PC-3 (cell line): ENCODE measurements around the gene SLC39A1. TPM values are rescaled to one million over a fixed set of nuclear protein-coding genes. Genes with fewer than 3 reads are reported as not detected.

Source experiments
- ATAC-seq: fragments of 200-7000 bp; cut with Tn5 transposase; 2 replicates; pipeline ENCODE4 v1.9.1; 2020; ENCODE audit warnings: mild to moderate bottlenecking, moderate library complexity
- BruUV-seq: library from RNA; stranded (reverse); fragments of 400-500 nt; replicated peaks from 2 replicates; lab custom pipeline; 2021; lab: Mats Ljungman, UMichigan
- CTCF ChIA-PET: fragments of 300-600 bp; sonication (Branson Sonifier 250); formaldehyde crosslinking; loops from one replicate; lab custom pipeline; 2022; ENCODE audit warnings: antibody characterized with exemption; lab: Charles Lee
- POLR2A ChIA-PET: fragments of 300-600 bp; sonication (Branson Sonifier 250); formaldehyde crosslinking; loops from one replicate; lab custom pipeline; 2022; ENCODE audit warnings: antibody characterized with exemption; ENCODE audit not compliant: unreplicated experiment; lab: Charles Lee
- DNase-seq: peaks from one replicate; pipeline ENCODE4 v3.0.0-alpha.2; 2015
- H2AFZ ChIP-seq: fragments of 300-600 bp; sonication (generic); 2 replicates; pipeline ENCODE4 v1.6.0; 2016; ENCODE audit warnings: antibody characterized with exemption, low read length
- H3F3A ChIP-seq: fragments of 300-600 bp; sonication (generic); one replicate; pipeline ENCODE4 v1.6.0; 2017; ENCODE audit warnings: antibody characterized with exemption, low read length, control low read depth, mild to moderate bottlenecking; ENCODE audit not compliant: unreplicated experiment
- H3K27ac ChIP-seq: fragments of 300-600 bp; sonication (generic); 2 replicates; pipeline ENCODE4 v1.5.1; 2016; ENCODE audit warnings: mild to moderate bottlenecking, low read length
- H3K27me3 ChIP-seq: fragments of 300-600 bp; sonication (generic); 2 replicates; pipeline ENCODE4 v1.6.1; 2016; ENCODE audit warnings: low read length, mixed read lengths
- H3K36me3 ChIP-seq: fragments of 300-600 bp; sonication (generic); 2 replicates; pipeline ENCODE4 v1.6.1; 2016; ENCODE audit warnings: low read depth, mixed run types, low read length, mixed read lengths
- H3K4me1 ChIP-seq: fragments of 300-600 bp; sonication (generic); 2 replicates; pipeline ENCODE4 v1.5.1; 2016; ENCODE audit warnings: low read length; ENCODE audit not compliant: insufficient read depth
- H3K4me2 ChIP-seq: fragments of 300-600 bp; sonication (generic); 2 replicates; pipeline ENCODE4 v1.6.0; 2016; ENCODE audit warnings: low read length
- H3K4me3 ChIP-seq: fragments of 300-600 bp; sonication (generic); 2 replicates; pipeline ENCODE4 v1.5.1; 2016; ENCODE audit warnings: mild to moderate bottlenecking, low read length, mixed read lengths
- H3K79me2 ChIP-seq: fragments of 300-600 bp; sonication (generic); 2 replicates; pipeline ENCODE4 v1.6.1; 2017; ENCODE audit warnings: low read length, mixed read lengths
- H3K9ac ChIP-seq: fragments of 300-600 bp; sonication (generic); 2 replicates; pipeline ENCODE4 v1.6.0; 2016; ENCODE audit warnings: mild to moderate bottlenecking, low read length
- H3K9me2 ChIP-seq: fragments of 300-600 bp; sonication (generic); replicated peaks from 2 replicates; pipeline ENCODE4 v1.6.1; 2016; ENCODE audit warnings: mixed run types, low read length, mixed read lengths
- H3K9me3 ChIP-seq: fragments of 300-600 bp; sonication (generic); 2 replicates; pipeline ENCODE4 v1.6.1; 2016; ENCODE audit warnings: low read length, mixed read lengths
- H4K20me1 ChIP-seq: fragments of 300-600 bp; sonication (generic); 2 replicates; pipeline ENCODE4 v1.6.1; 2016; ENCODE audit warnings: low read length, mixed read lengths
- CTCF ChIP-seq: fragments of 300-600 bp; sonication (generic); conservative IDR thresholded peaks from 2 replicates; pipeline ENCODE4 v1.5.1; 2017; ENCODE audit warnings: antibody characterized with exemption, low read depth, mild to moderate bottlenecking, low read length
- EZH2 ChIP-seq: fragments of 300-600 bp; sonication (generic); IDR thresholded peaks from one replicate; pipeline ENCODE4 v1.6.1; 2017; ENCODE audit warnings: antibody characterized with exemption, mild to moderate bottlenecking, low read length; ENCODE audit not compliant: unreplicated experiment
- EZH2phosphoT487 ChIP-seq: fragments of 300-600 bp; sonication (generic); IDR thresholded peaks from 2 replicates; pipeline ENCODE4 v1.6.1; 2018; ENCODE audit warnings: mild to moderate bottlenecking, antibody characterized with exemption, low read length, borderline replicate concordance
- intact Hi-C: fragments of 100-400 bp; cut with micrococcal nuclease; formaldehyde crosslinking; loops from 2 replicates; pipeline ENCODE4 v1.9.0; 2023
- total RNA-seq: library from RNA; depleted of rRNA; stranded (reverse); fragments of >200 nt; gene quantifications from 2 replicates; pipeline ENCODE4 v1.2.3, GENCODE V29; 2014

Gene SLC39A1
- total RNA-seq, 1 experiment from 2014 or later = 201 TPM

GRCh38 chr1:153942766-153943549 is 20.4 kb downstream of the SLC39A1 start:
- Histone ChIP-seq H3K9ac (no peak overlapping the region), H3K4me2 (no peak overlapping the region), H3K4me1 (peaks cover 13% of the 10 kb centered on the region), H3F3A (no peaks in the 10 kb centered on the region), H3K36me3 (peaks cover 3% of the 10 kb centered on the region; the same call in 1 of the 2 replicates), H3K9me2 (no peaks in the 10 kb centered on the region), H3K27ac (no peak overlapping the region), H3K4me3 (no peak overlapping the region), H3K27me3 (no peaks in the 10 kb centered on the region), H3K9me3 (no peaks in the 10 kb centered on the region), H4K20me1 (no peaks in the 10 kb centered on the region), H2AFZ (no peak overlapping the region), H3K79me2 (peaks cover 23% of the 10 kb centered on the region)
- POLR2A ChIA-PET = no interaction called here
- TF ChIP-seq CTCF (no peak), EZH2 (no peak), EZH2phosphoT487 (no peak)
- no peak for ATAC-seq
- no peak for DNase-seq
- intact Hi-C loops = no loop called here
- CTCF ChIA-PET = no interaction called here
- no TSS peak for BruUV-seq

GRCh38 chr1:153941826-153942725 is 21.3 kb downstream of the SLC39A1 start:
- H3K9me2 ChIP-seq = no peaks in the 10 kb centered on the region
- no peak overlapping the region for H2AFZ ChIP-seq
- H3F3A ChIP-seq = no peaks in the 10 kb centered on the region
- DNase-seq = no peak
- intact Hi-C loops = no loop called here
- no peak for TF ChIP-seq EZH2
- no peak for TF ChIP-seq EZH2phosphoT487
- no peak for TF ChIP-seq CTCF
- H3K36me3 ChIP-seq = no peaks in the 10 kb centered on the region; the same call in 1 of the 2 replicates
- ChIA-PET POLR2A (no interaction called here), CTCF (no interaction called here)
- peaks cover 13% of the 10 kb centered on the region for H3K4me1 ChIP-seq
- BruUV-seq = no TSS peak
- no peaks in the 10 kb centered on the region for H4K20me1 ChIP-seq
- H3K9ac ChIP-seq = no peak overlapping the region
- H3K4me2 ChIP-seq = no peak overlapping the region
- H3K79me2 ChIP-seq = peaks cover 23% of the 10 kb centered on the region
- ATAC-seq = no peak
- no peak overlapping the region for H3K4me3 ChIP-seq
- H3K27me3 ChIP-seq = no peaks in the 10 kb centered on the region
- H3K9me3 ChIP-seq = no peaks in the 10 kb centered on the region
- H3K27ac ChIP-seq = no peak overlapping the region
